HepG2 (cell line): ENCODE results near the gene NADK2. TPM values are rescaled to one million over a fixed set of nuclear protein-coding genes. Genes with fewer than 3 reads are reported as not detected.

ENCODE experiments used
- ELF3 ChIP-seq: IDR thresholded peaks from 2 replicates; pipeline ENCODE4 v1.6.1; 2016; ENCODE audit warnings: missing genetic modification reagents, missing compliant biosample characterization
- ERF ChIP-seq: IDR thresholded peaks from 2 replicates; pipeline ENCODE4 v1.6.1; 2018; ENCODE audit warnings: missing biosample characterization, missing genetic modification reagents
- FOXP4 ChIP-seq: sonication (generic); formaldehyde crosslinking; IDR thresholded peaks from 2 replicates; pipeline ENCODE4 v1.4.0; 2020; ENCODE audit warnings: missing genetic modification reagents
- ISL2 ChIP-seq: sonication (generic); formaldehyde crosslinking; IDR thresholded peaks from 2 replicates; pipeline ENCODE4 v1.5.0; 2020; ENCODE audit warnings: missing genetic modification reagents
- JUN ChIP-seq: sonication (generic); formaldehyde crosslinking; IDR thresholded peaks from 2 replicates; pipeline ENCODE4 v1.4.0; 2020; ENCODE audit warnings: mild to moderate bottlenecking, missing genetic modification reagents
- KMT2A ChIP-seq: sonication (generic); formaldehyde crosslinking; IDR thresholded peaks from 2 replicates; pipeline ENCODE4 v1.4.0; 2020; ENCODE audit warnings: missing genetic modification reagents
- MXD3 ChIP-seq: IDR thresholded peaks from 2 replicates; pipeline ENCODE4 v1.6.1; 2016; ENCODE audit warnings: mild to moderate bottlenecking, missing biosample characterization, missing genetic modification reagents
- NR2F1 ChIP-seq, 2 experiments: fragments of 450-650 bp in 1 of 2; formaldehyde crosslinking in 1 of 2; IDR thresholded peaks; 2 replicates each; pipeline versions ENCODE4 v1.5.0 to v1.6.1; 2016 to 2020; ENCODE audit warnings: mild to moderate bottlenecking in 1 of 2, missing compliant biosample characterization in 1 of 2, missing genetic modification reagents in 1 of 2, moderate library complexity in 1 of 2
- PHF8 ChIP-seq: sonication (generic); formaldehyde crosslinking; IDR thresholded peaks from 2 replicates; pipeline ENCODE4 v1.5.0; 2020; ENCODE audit warnings: missing genetic modification reagents
- POGK ChIP-seq: sonication (generic); formaldehyde crosslinking; conservative IDR thresholded peaks from 2 replicates; pipeline ENCODE4 v1.8.0; 2022; ENCODE audit warnings: mild to moderate bottlenecking, moderate library complexity, missing genetic modification reagents
- TGIF2 ChIP-seq: IDR thresholded peaks from 2 replicates; pipeline ENCODE4 v1.6.1; 2016; ENCODE audit warnings: control low read depth, missing compliant biosample characterization
- ZBED4 ChIP-seq: sonication (generic); formaldehyde crosslinking; IDR thresholded peaks from 2 replicates; pipeline ENCODE4 v1.4.0; 2020; ENCODE audit warnings: missing genetic modification reagents, borderline replicate concordance
- ZFX ChIP-seq: sonication (generic); formaldehyde crosslinking; IDR thresholded peaks from 2 replicates; pipeline ENCODE4 v1.4.0; 2020; ENCODE audit warnings: mild to moderate bottlenecking, low read depth, missing genetic modification reagents, moderate library complexity
- ZNF205 ChIP-seq: IDR thresholded peaks from 2 replicates; pipeline ENCODE4 v1.6.1; 2018; ENCODE audit warnings: missing biosample characterization, missing genetic modification reagents
- ZNF619 ChIP-seq: sonication (generic); formaldehyde crosslinking; IDR thresholded peaks from 2 replicates; pipeline ENCODE4 v1.4.0; 2020; ENCODE audit warnings: mild to moderate bottlenecking, missing genetic modification reagents
- ZNF784 ChIP-seq: sonication (generic); formaldehyde crosslinking; IDR thresholded peaks from 2 replicates; pipeline ENCODE4 v1.5.1; 2020; ENCODE audit warnings: missing genetic modification reagents, mild to moderate bottlenecking, borderline replicate concordance
- ZNF790 ChIP-seq: sonication (generic); formaldehyde crosslinking; IDR thresholded peaks from 2 replicates; pipeline ENCODE4 v1.8.0; 2022; ENCODE audit warnings: missing genetic modification reagents, mild to moderate bottlenecking, borderline replicate concordance
- polyA plus RNA-seq, 8 experiments: library from polyadenylated mRNA; depleted of rRNA in 3 of 8; stranded (reverse) in 7 of 8; unstranded in 1 of 8; fragments of >200 nt; fragmentation: Illumina TruSeq in 4 of 8; extraction: Trizol in 4 of 8; gene quantifications; 2 replicates each; pipeline versions ENCODE4 v1.2.1 to v1.2.3, GENCODE V29; 2011 to 2016; ENCODE audit warnings: low read depth in 4 of 8, missing spikeins in 1 of 8, mixed read lengths in 1 of 8; ENCODE audit not compliant: insufficient read depth in 1 of 8
- total RNA-seq, 5 experiments: library from RNA; depleted of rRNA; stranded (reverse); fragments of >200 nt; fragmentation: Illumina TruSeq; extraction: Trizol; gene quantifications; 2 replicates each; pipeline ENCODE4 v1.2.3, GENCODE V29; 2016; ENCODE audit warnings: low read depth in 1 of 5

The NADK2 gene
- total and polyA plus RNA-seq, 2 of the 13 experiments (the other 11 are each of a cell fraction or from before 2014, with no cell fraction given), result 13.9 to 71.4 TPM

- TF ChIP-seq ZNF784 (CRISPR knock-in tag) (peak; percentile 68; the same call in 1 of the 2 replicates), MXD3 (CRISPR knock-in tag) (peak; percentile 39), ZNF619 (CRISPR knock-in tag) (no peak; the same call in 1 of the 2 replicates), FOXP4 (peak; percentile 60; the same call in 1 of the 2 replicates), ZNF205 (CRISPR knock-in tag) (peak; percentile 32; the same call in 1 of the 2 replicates), NR2F1 (CRISPR knock-in tag; IDR thresholded peaks at IDR 0.05) (no peak), ELF3 (CRISPR knock-in tag) (peak; percentile 94), ZNF790 (CRISPR knock-in tag) (peak; percentile 37; the same call in 1 of the 2 replicates), PHF8 (CRISPR knock-in tag) (peak; percentile 76), POGK (CRISPR knock-in tag) (peak; percentile 53; the same call in 1 of the 2 replicates), ERF (CRISPR knock-in tag) (peak; percentile 81), KMT2A (peak; percentile 92), TGIF2 (CRISPR knock-in tag) (peak; percentile 83; the same call in 1 of the 2 replicates), ZBED4 (0 out of 2 replicates have a peak, but pooled peaks have one; percentile 37), ZFX (peak; percentile 77), JUN (CRISPR knock-in tag) (no peak), ISL2 (CRISPR knock-in tag) (peak; percentile 24)
Observed at GRCh38 chr5:36151434-36152323, 90.0 kb downstream of the NADK2 start, which contains the start of the genes LMBRD2 and SKP2 (continued).
